Body of pancreas (tissue), 4 donors: ENCODE measurements around the gene HS3ST5. TPM values are rescaled to one million over a fixed set of nuclear protein-coding genes. Genes with fewer than 3 reads are reported as not detected.

Experiments
- ATAC-seq: fragments of 150-250 bp; one replicate; pipeline ENCODE4 v1.9.1; 2016
- DNase-seq, 4 donors: peaks; one replicate each; pipeline ENCODE4 v3.0.0-alpha.2; 2019
- H3K27ac ChIP-seq, 4 donors: fragments of 200-600 bp; sonication (generic); 1 replicate in 3 of 4; 2 replicates in 1 of 4; pipeline versions ENCODE4 v1.5.1 to v1.6.1; 2016 to 2019; ENCODE audit warnings: mild to moderate bottlenecking in 1 of 4, mixed read lengths in 1 of 4, moderate library complexity in 1 of 4
- H3K27me3 ChIP-seq, 2 donors: fragments of 200-600 bp; sonication (generic); one replicate each; pipeline ENCODE4 v1.6.0; 2016; ENCODE audit warnings: mild to moderate bottlenecking in 1 of 2
- H3K36me3 ChIP-seq, 2 donors: fragments of 200-600 bp; sonication (generic); replicated peaks in 1 of 2; 2 replicates each; pipeline ENCODE4 v1.5.1; 2016; ENCODE audit warnings: low read depth in 2 of 2; ENCODE audit not compliant: insufficient read depth in 1 of 2
- H3K4me1 ChIP-seq: fragments of 200-600 bp; sonication (generic); one replicate; pipeline ENCODE4 v1.6.0; 2016
- H3K4me3 ChIP-seq, 2 donors: fragments of 200-600 bp; sonication (generic); 1 replicate in 1 of 2; 2 replicates in 1 of 2; pipeline ENCODE4 v1.5.1; 2016 to 2019
- H3K9me3 ChIP-seq, 3 donors: fragments of 200-600 bp; sonication (generic); 1 replicate in 2 of 3; 2 replicates in 1 of 3; pipeline ENCODE4 v1.5.1; 2016
- POLR2A ChIP-seq, 3 donors: fragments of 450-650 bp; IDR thresholded peaks; one replicate each; pipeline ENCODE4 v1.6.1; 2016; ENCODE audit warnings: antibody characterized with exemption in 3 of 3, mild to moderate bottlenecking in 2 of 3
- WGBS, 2 donors: methylation state at CpG; one replicate each; pipeline ENCODE4 v1.1.5; 2017; 5-methylcytosine and 5-hydroxymethylcytosine counted together
- intact Hi-C: fragments of 100-400 bp; cut with DNase I; formaldehyde crosslinking; loops from one replicate; pipeline ENCODE4 v1.15.1; 2023
- total RNA-seq, 2 donors: library from RNA; depleted of rRNA; stranded (reverse); fragments of >200 nt; gene quantifications; one replicate each; pipeline ENCODE4 v1.1.0, GENCODE V29; 2016
- TF ChIP-seq, protein P1 (sequence below), 7 experiments: fragments of 450-650 bp in 4 of 7; fragments of 200-600 bp in 3 of 7; sonication (generic) in 3 of 7; IDR thresholded peaks; one replicate each; pipeline ENCODE4 v1.5.1; 2016 to 2019; ENCODE audit warnings: antibody characterized with exemption in 7 of 7

Gene HS3ST5
- total RNA-seq, 2 donors from 2014 or later, result 0.26 TPM; not detected in 1

GRCh38 chr6:114286211-114286610 lies 56.6 kb downstream of the HS3ST5 start:
- 63 to 64% methylated on average over 2 of the region's 2 CpGs for WGBS, 2 donors
- intact Hi-C loops, result no loop called here
- no peak for TF ChIP-seq POLR2A (IDR thresholded peaks at IDR 0.05)
- TF ChIP-seq, protein P1, sequence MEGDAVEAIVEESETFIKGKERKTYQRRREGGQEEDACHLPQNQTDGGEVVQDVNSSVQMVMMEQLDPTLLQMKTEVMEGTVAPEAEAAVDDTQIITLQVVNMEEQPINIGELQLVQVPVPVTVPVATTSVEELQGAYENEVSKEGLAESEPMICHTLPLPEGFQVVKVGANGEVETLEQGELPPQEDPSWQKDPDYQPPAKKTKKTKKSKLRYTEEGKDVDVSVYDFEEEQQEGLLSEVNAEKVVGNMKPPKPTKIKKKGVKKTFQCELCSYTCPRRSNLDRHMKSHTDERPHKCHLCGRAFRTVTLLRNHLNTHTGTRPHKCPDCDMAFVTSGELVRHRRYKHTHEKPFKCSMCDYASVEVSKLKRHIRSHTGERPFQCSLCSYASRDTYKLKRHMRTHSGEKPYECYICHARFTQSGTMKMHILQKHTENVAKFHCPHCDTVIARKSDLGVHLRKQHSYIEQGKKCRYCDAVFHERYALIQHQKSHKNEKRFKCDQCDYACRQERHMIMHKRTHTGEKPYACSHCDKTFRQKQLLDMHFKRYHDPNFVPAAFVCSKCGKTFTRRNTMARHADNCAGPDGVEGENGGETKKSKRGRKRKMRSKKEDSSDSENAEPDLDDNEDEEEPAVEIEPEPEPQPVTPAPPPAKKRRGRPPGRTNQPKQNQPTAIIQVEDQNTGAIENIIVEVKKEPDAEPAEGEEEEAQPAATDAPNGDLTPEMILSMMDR (IDR thresholded peaks at IDR 0.05), result no peak
- no peaks in the 10 kb centered on the region for H3K27me3 ChIP-seq
- H3K4me1 ChIP-seq, result no peaks in the 10 kb centered on the region
- no peaks in the 10 kb centered on the region for H3K9me3 ChIP-seq
- H3K27ac ChIP-seq, result no peak overlapping the region
- no peak overlapping the region for H3K4me3 ChIP-seq
- ATAC-seq (no peak), DNase-seq (no peak)
- H3K36me3 ChIP-seq, result no peaks in the 10 kb centered on the region

DNA sequence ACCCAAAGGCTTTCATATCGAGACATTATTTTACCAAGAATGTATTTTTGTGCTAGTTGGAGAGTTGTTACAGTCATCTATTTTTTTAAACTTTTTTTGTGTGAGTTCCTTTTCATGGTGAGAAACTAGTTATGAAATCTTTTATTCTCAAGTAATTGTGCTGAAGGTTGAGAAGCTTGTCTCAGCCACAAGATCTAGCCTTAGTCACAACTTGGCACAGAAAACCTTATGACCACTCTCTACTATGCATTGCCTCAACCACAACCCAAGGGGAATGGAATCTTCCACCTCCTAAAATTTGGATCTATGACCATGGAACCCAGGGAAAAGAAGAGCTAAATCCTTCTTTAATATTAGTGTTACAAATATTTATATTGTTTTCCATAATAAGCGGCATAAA lies 58.5 kb downstream of the HS3ST5 start:
- Histone ChIP-seq H3K27ac (no peak overlapping the region), H3K9me3 (no peaks in the 10 kb centered on the region), H3K36me3 (no peaks in the 10 kb centered on the region), H3K27me3 (no peaks in the 10 kb centered on the region), H3K4me1 (no peaks in the 10 kb centered on the region), H3K4me3 (no peak overlapping the region)
- ATAC-seq, result no peak
- TF ChIP-seq, protein P1 (IDR thresholded peaks at IDR 0.05), result no peak
- TF ChIP-seq POLR2A (IDR thresholded peaks at IDR 0.05), result no peak
- no peak for DNase-seq
- intact Hi-C loops, result no loop called here
- WGBS, 2 donors, result 95 to 96% methylated on average over 2 of the region's 2 CpGs

DNA sequence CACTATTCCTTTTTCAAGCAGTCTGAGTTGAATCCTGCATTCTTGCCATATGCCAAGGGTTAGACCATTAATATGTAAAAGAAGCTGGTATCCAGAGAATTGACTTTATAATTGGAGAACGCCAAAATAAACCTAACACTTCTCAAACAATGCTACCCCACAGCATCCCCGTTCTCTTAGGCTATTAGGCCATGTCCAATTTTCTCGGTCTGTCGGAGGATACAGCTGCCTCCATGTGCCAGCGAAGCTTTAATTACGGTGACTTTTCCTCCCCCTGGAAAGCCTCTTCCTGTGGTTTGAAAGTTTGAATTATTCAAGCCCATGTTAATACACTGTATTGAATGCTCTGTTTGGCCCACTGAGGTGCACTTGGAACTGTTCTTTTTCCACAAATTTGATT lies 60.5 kb downstream of the HS3ST5 start:
- intact Hi-C loops, result no loop called here
- ATAC-seq (no peak), DNase-seq (no peak)

DNA sequence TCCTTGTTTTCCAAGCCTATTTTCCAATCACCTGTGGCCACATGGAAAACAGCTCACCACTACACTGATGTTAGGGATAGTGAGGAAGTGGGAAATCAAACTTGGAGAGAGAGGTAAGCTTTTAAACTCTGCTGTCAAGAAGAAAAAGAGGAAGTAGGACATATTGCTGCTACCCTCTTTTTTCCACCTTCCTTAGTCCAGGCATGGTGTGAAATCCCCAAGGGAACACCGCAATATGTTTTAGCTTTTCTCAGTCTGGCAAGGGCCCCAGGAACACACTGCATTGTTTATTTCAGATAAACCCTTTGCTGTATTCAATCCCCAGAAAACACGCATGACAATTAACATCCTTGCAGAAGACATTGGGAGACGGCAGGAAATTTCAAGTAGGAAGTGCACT lies 61.3 kb downstream of the HS3ST5 start:
- no peaks in the 10 kb centered on the region for H3K4me1 ChIP-seq
- TF ChIP-seq, protein P1 (IDR thresholded peaks at IDR 0.05), result no peak
- TF ChIP-seq POLR2A (IDR thresholded peaks at IDR 0.05), result no peak
- no peaks in the 10 kb centered on the region for H3K9me3 ChIP-seq
- ATAC-seq, result no peak
- 52 to 64% methylated on average over 3 of the region's 3 CpGs for WGBS, 2 donors
- no peaks in the 10 kb centered on the region for H3K27me3 ChIP-seq
- DNase-seq, result no peak
- no peak overlapping the region for H3K4me3 ChIP-seq
- intact Hi-C loops, result no loop called here
- H3K27ac ChIP-seq, result no peak overlapping the region
- H3K36me3 ChIP-seq, result no peaks in the 10 kb centered on the region

More for the DNA sequence above, 60.5 kb downstream of the HS3ST5 start:
- H3K27me3 ChIP-seq, result no peaks in the 10 kb centered on the region
- no peaks in the 10 kb centered on the region for H3K4me1 ChIP-seq
- TF ChIP-seq, protein P1 (IDR thresholded peaks at IDR 0.05), result no peak
- no peak for TF ChIP-seq POLR2A (IDR thresholded peaks at IDR 0.05)
- H3K9me3 ChIP-seq, result no peaks in the 10 kb centered on the region
- H3K36me3 ChIP-seq, result no peaks in the 10 kb centered on the region
- WGBS, 2 donors, result 58 to 72% methylated on average over 6 of the region's 6 CpGs
- no peak overlapping the region for H3K4me3 ChIP-seq
- no peak overlapping the region for H3K27ac ChIP-seq

DNA sequence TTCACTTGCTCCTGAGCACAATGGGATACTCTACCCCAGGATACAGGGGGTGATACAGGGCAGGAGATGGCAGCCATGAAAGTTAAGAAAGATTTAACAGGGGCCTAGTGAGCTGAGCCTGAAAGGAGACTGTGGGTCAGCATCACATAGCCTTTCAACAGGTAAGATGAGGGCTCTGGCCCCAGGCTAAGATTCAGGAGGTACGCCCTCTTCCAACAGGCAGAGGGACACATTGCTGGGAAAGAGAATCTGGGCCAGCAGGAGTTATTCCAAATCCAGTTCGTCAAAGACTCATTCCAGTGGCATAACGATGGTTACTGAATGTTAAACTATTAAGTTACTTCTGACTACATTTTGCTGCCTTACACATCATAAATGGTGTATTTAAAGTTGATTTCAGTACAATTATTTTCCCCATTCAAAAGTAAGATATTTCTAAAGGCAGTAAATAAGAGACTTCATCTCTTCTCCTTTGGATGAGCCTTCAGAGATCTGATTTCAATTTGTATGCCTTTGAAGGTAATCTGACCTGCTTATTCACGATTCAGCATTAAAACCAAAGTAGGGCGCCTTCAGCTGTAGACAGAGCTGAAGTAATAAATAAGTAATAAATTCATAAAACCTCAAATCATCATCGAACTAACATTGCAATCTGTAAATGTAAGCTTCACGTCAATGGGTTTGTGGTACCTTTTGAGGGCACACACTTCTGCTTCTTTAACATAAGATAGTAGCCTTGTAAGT lies 62.4 kb downstream of the HS3ST5 start:
- TF ChIP-seq, protein P1 (IDR thresholded peaks at IDR 0.05), result no peak
- no peak for TF ChIP-seq POLR2A (IDR thresholded peaks at IDR 0.05)

More for the DNA sequence above, 62.4 kb downstream of the HS3ST5 start:
- 75 to 82% methylated on average over 7 of the region's 7 CpGs for WGBS, 2 donors
- no peak for ATAC-seq
- no peaks in the 10 kb centered on the region for H3K27me3 ChIP-seq
- H3K4me3 ChIP-seq, result no peak overlapping the region
- intact Hi-C loops, result no loop called here
- DNase-seq, result no peak
- H3K9me3 ChIP-seq, result no peaks in the 10 kb centered on the region
- H3K36me3 ChIP-seq, result no peaks in the 10 kb centered on the region
- no peak overlapping the region for H3K27ac ChIP-seq
- no peaks in the 10 kb centered on the region for H3K4me1 ChIP-seq
